Measurements from ENCODE around the gene ALOXE3. TPM values are rescaled to one million over a fixed set of nuclear protein-coding genes. Genes with fewer than 3 reads are reported as not detected.

The ALOXE3 gene
- total and polyA plus RNA-seq, 2 of the 8 experiments (the other 6 are each of a cell fraction or from before 2014, with no cell fraction given): 0.26 TPM; not detected in 1

- Histone ChIP-seq H3K79me1 (ENCODE audit: low read depth, low read length) (no peaks in the 10 kb centered on the region), H3K27me3 (replicated peaks in 1 of 4; ENCODE audit: control insufficient read depth in 3 of 4, extremely low read depth in 1 of 4, insufficient read depth in 3 of 4, low read length in 3 of 4) (peaks cover 27 to 60% (median 52%) of the 10 kb centered on the region in 4 experiments), H3K9ac (replicated peaks in 1 of 4; ENCODE audit: extremely low read depth in 1 of 4, low read depth in 3 of 4, low read length in 3 of 4) (no peak overlapping the region), H3K36me3 (ENCODE audit: control insufficient read depth in 2 of 4, insufficient read depth in 4 of 4, low read length in 3 of 4) (no peaks in the 10 kb centered on the region), H3K4me3 (ENCODE audit: extremely low read depth in 1 of 4, insufficient read depth in 2 of 4, low read depth in 3 of 4, low read length in 4 of 4) (peak overlapping the region; percentile 75 to 89 (median 82)), H4K8ac (ENCODE audit: extremely low read depth, insufficient read depth, low read length) (no peak overlapping the region), H3K23me2 (ENCODE audit: low read depth, low read length) (peaks cover 33% of the 10 kb centered on the region), H3K4me1 (replicated peaks in 1 of 4; ENCODE audit: control insufficient read depth in 3 of 4, insufficient read depth in 4 of 4, low read length in 3 of 4) (peaks cover 0 to 12% (median 6%) of the 10 kb centered on the region in 4 experiments; a peak in 5 of 7 replicates), H3K4me2 (ENCODE audit: insufficient read depth in 1 of 2, low read depth in 2 of 2, low read length in 2 of 2) (peak overlapping the region; percentile 88 to 100), H3K9me3 (ENCODE audit: insufficient read depth in 2 of 2, low read depth in 1 of 2, low read length in 1 of 2) (no peaks in the 10 kb centered on the region), H2BK12ac (ENCODE audit: low read depth, low read length) (no peak overlapping the region), H2BK20ac (ENCODE audit: low read length) (no peak overlapping the region), H3K79me2 (ENCODE audit: control insufficient read depth in 1 of 2, insufficient read depth in 2 of 2, low read length in 2 of 2) (no peaks in the 10 kb centered on the region), H3K14ac (ENCODE audit: insufficient read length) (no peak overlapping the region), H4K91ac (replicated peaks; ENCODE audit: insufficient read length, low read length) (no peak overlapping the region), H2BK120ac (replicated peaks; ENCODE audit: low read depth, low read length) (no peak overlapping the region), H4K5ac (ENCODE audit: insufficient read length, low read depth, low read length) (no peak overlapping the region), H2AFZ (ENCODE audit: low read length) (no peak overlapping the region), H3K18ac (ENCODE audit: extremely low read depth, low read length) (no peak overlapping the region), H3K56ac (replicated peaks; ENCODE audit: insufficient read length, low read depth, low read length) (no peak overlapping the region), H4K20me1 (replicated peaks in 1 of 2; ENCODE audit: control insufficient read depth in 1 of 2, insufficient read depth in 2 of 2, low read length in 2 of 2) (peaks cover 5 to 6% of the 10 kb centered on the region in 2 experiments), H2BK15ac (ENCODE audit: low read length) (no peak overlapping the region), H3K4ac (replicated peaks; ENCODE audit: insufficient read length, low read depth, low read length) (no peak overlapping the region), H3K27ac (ENCODE audit: low read depth, low read length) (no peak overlapping the region), H2AK5ac (ENCODE audit: low read depth, low read length) (no peak overlapping the region), H3K23ac (ENCODE audit: insufficient read length) (no peak overlapping the region), H2BK5ac (ENCODE audit: low read depth, low read length) (no peak overlapping the region)
- POLR2A ChIA-PET (ENCODE audit: partially characterized antibody): interaction anchor here (0.6 to 7.6 kb wide), 17 partner anchors 15 to 262 kb away, joined by 3 to 49 read pairs (median 5); partner anchors contain the start of genes AURKB, NAA38, PFAS and TMEM107
- peak; percentile 42 for FAIRE-seq
- WGBS, 2 experiments (ENCODE audit: extremely low coverage in 1 of 2, insufficient coverage in 1 of 2, insufficient read length in 1 of 2, insufficient replicate concordance in 2 of 2, low coverage in 1 of 2, low lambda C conversion rate in 2 of 2, missing lambda C conversion rate in 1 of 2): 2% methylated on average over 38 of the region's 38 CpGs; no CpG with 5 or more reads in 1 of the 2 experiments
- DNase-seq (ENCODE audit: low read depth in 1 of 2, low spot score in 2 of 2): peak in 1 of 2 experiments; percentile 96
- CTCF ChIA-PET (ENCODE audit: partially characterized antibody): interaction anchor here (0.7 to 23.3 kb wide), 30 partner anchors 8 to 294 kb away, joined by 3 to 501 read pairs (median 4); partner anchors contain the start of genes ALOX12B, BORCS6, SLC25A35 and VAMP2
- TF ChIP-seq, protein P1, sequence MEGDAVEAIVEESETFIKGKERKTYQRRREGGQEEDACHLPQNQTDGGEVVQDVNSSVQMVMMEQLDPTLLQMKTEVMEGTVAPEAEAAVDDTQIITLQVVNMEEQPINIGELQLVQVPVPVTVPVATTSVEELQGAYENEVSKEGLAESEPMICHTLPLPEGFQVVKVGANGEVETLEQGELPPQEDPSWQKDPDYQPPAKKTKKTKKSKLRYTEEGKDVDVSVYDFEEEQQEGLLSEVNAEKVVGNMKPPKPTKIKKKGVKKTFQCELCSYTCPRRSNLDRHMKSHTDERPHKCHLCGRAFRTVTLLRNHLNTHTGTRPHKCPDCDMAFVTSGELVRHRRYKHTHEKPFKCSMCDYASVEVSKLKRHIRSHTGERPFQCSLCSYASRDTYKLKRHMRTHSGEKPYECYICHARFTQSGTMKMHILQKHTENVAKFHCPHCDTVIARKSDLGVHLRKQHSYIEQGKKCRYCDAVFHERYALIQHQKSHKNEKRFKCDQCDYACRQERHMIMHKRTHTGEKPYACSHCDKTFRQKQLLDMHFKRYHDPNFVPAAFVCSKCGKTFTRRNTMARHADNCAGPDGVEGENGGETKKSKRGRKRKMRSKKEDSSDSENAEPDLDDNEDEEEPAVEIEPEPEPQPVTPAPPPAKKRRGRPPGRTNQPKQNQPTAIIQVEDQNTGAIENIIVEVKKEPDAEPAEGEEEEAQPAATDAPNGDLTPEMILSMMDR (IDR thresholded peaks at IDR 0.05; ENCODE audit: control extremely low read depth in 1 of 3, insufficient read depth in 1 of 3, low read depth in 1 of 3, low read length in 3 of 3): peak; percentile 78 to 92 (median 81)
- TF ChIP-seq JUND (IDR thresholded peaks at IDR 0.05; ENCODE audit: low read length) (peak; percentile 25; the same call in 1 of the 2 replicates), BACH1 (IDR thresholded peaks at IDR 0.05; ENCODE audit: low read length) (0 out of 2 replicates have a peak, but pooled peaks have one; percentile 18), TAF7 (optimal IDR thresholded peaks at IDR 0.05; ENCODE audit: borderline replicate concordance, low read depth, low read length) (peak; percentile 74), SP4 (IDR thresholded peaks at IDR 0.05; ENCODE audit: low read length) (peak; percentile 20; the same call in 1 of the 2 replicates), EP300 (IDR thresholded peaks at IDR 0.05; ENCODE audit: borderline replicate concordance in 1 of 2, low read depth in 2 of 2, low read length in 2 of 2) (0 out of 3 replicates have a peak, but pooled peaks of 1 of the 2 experiments have one; percentile 19), EGR1 (IDR thresholded peaks at IDR 0.05; ENCODE audit: borderline replicate concordance, low read depth, low read length) (no peak), SIN3A (conservative IDR thresholded peaks at IDR 0.05 in 1 of 2, IDR thresholded peaks at IDR 0.05 in 1 of 2; ENCODE audit: low read depth in 1 of 2, low read length in 2 of 2) (peak in 1 of 2 experiments; percentile 48; a peak in 1 of 4 replicates)
These were observed 661 bp upstream of the ALOXE3 start for GRCh38 chr17:8118769-8119580.

All from H1 (cell line).